HG02588 (cell line): ENCODE data around the gene CRY2.
A peak's percentile ranks its signal among the peaks of the same experiment; 100 is the strongest.
"Not testable (repeated sequence)": the region's sequence is repeated elsewhere in the genome, so short reads cannot be mapped to it uniquely, and the experiment has no call there.

Experiments
- ATAC-seq: cut with Tn5 transposase; IDR thresholded peaks from one replicate; pipeline ENCODE4 v1.9.1; 2021; ENCODE audit warnings: mild to moderate bottlenecking, moderate library complexity; ENCODE audit not compliant: unreplicated experiment

The CRY2 gene

GRCh38 chr11:45811571-45812290 lies 35.5 kb upstream of the CRY2 start:
- ATAC-seq = no peak

GRCh38 chr11:45812581-45813548 lies 34.4 kb upstream of the CRY2 start:
- ATAC-seq = no peak

- ATAC-seq = no peak
Measured at GRCh38 chr11:45815747-45816146, 31.5 kb upstream of the CRY2 start.

GRCh38 chr11:45816614-45817013 lies 30.7 kb upstream of the CRY2 start:
- ATAC-seq = no peak

- ATAC-seq = peak; percentile 70
Measured at GRCh38 chr11:45817191-45817590, 30.1 kb upstream of the CRY2 start.

GRCh38 chr11:45818961-45819605 lies 28.2 kb upstream of the CRY2 start:
- ATAC-seq = no peak

GRCh38 chr11:45820211-45820857 lies 26.9 kb upstream of the CRY2 start:
- no peak for ATAC-seq

- ATAC-seq = not testable (repeated sequence)
Measured at GRCh38 chr11:45826492-45826891, 20.8 kb upstream of the CRY2 start.

- ATAC-seq = no peak
Measured at GRCh38 chr11:45827123-45827522, 20.2 kb upstream of the CRY2 start.

GRCh38 chr11:45828996-45829395 lies 18.3 kb upstream of the CRY2 start:
- no peak for ATAC-seq

- ATAC-seq = no peak
Measured at GRCh38 chr11:45830596-45830995, 16.7 kb upstream of the CRY2 start.

- ATAC-seq = no peak
Measured at GRCh38 chr11:45832811-45833441, 14.3 kb upstream of the CRY2 start.

- no peak for ATAC-seq
Measured at GRCh38 chr11:45833761-45834160, 13.5 kb upstream of the CRY2 start.

GRCh38 chr11:45834298-45834756 lies 12.9 kb upstream of the CRY2 start:
- ATAC-seq = no peak

- ATAC-seq = no peak
Measured at GRCh38 chr11:45839204-45839603, 8.1 kb upstream of the CRY2 start.

- not testable (repeated sequence) for ATAC-seq
Measured at GRCh38 chr11:45840251-45840650, 7.0 kb upstream of the CRY2 start.

- no peak for ATAC-seq
Measured at GRCh38 chr11:45843158-45843924, 3.9 kb upstream of the CRY2 start.

- no peak for ATAC-seq
Measured at GRCh38 chr11:45844822-45845578, 2.3 kb upstream of the CRY2 start.

GRCh38 chr11:45846174-45846675 lies 1.1 kb upstream of the CRY2 start:
- no peak for ATAC-seq
